HEK293 (cell line): ENCODE results near the gene FGF19.

Experiments used
- CTCF ChIA-PET: fragments of 350-600 bp; formaldehyde crosslinking; extraction: SDS; loops from one replicate; lab custom pipeline; 2021; ENCODE audit warnings: antibody characterized with exemption; lab: Yijun Ruan, JAX
- POLR2A ChIA-PET: fragments of 300-600 bp; formaldehyde crosslinking; extraction: SDS; loops from one replicate; lab custom pipeline; 2020; ENCODE audit warnings: antibody characterized with exemption, inconsistent platforms; lab: Yijun Ruan, JAX
- H3K27ac ChIP-seq: fragments of 200-500 bp; sonication (Bioruptor generic); 2 replicates; pipeline ENCODE4 v1.5.1; 2014; ENCODE audit warnings: low read depth, low read length, control low read depth, inconsistent platforms; ENCODE audit errors: extremely low read depth
- H3K36me3 ChIP-seq, 2 experiments: fragments of 200-500 bp in 1 of 2; sonication (Bioruptor generic) in 1 of 2; 1 replicate in 1 of 2; 2 replicates in 1 of 2; pipeline ENCODE4 v1.5.1; 2014 to 2017; ENCODE audit warnings: inconsistent platforms in 2 of 2, low read length in 2 of 2; ENCODE audit not compliant: control insufficient read depth in 2 of 2, insufficient read depth in 1 of 2
- H3K4me1 ChIP-seq: fragments of 200-500 bp; sonication (Bioruptor generic); 2 replicates; pipeline ENCODE4 v1.5.1; 2014; ENCODE audit warnings: mild to moderate bottlenecking, low read length, inconsistent platforms; ENCODE audit not compliant: control insufficient read depth, insufficient read depth
- H3K4me3 ChIP-seq: 2 replicates; pipeline ENCODE4 v1.5.1; 2011; ENCODE audit warnings: low read depth, mild to moderate bottlenecking, control low read depth, low read length, moderate library complexity
- H3K9me3 ChIP-seq: fragments of 200-500 bp; sonication (Bioruptor generic); 2 replicates; pipeline ENCODE4 v1.5.1; 2014; ENCODE audit warnings: low read depth, low read length, inconsistent platforms; ENCODE audit not compliant: control insufficient read depth, insufficient read depth
- HOXD13 ChIP-seq: sonication (generic); formaldehyde crosslinking; IDR thresholded peaks from 2 replicates; pipeline ENCODE4 v1.8.0; 2022; ENCODE audit warnings: missing genetic modification reagents, borderline replicate concordance
- IKZF3 ChIP-seq: fragments of 450-650 bp; IDR thresholded peaks from 2 replicates; pipeline ENCODE4 v1.5.0; 2018; ENCODE audit warnings: missing biosample characterization, mild to moderate bottlenecking, missing genetic modification characterization, moderate library complexity
- KLF9 ChIP-seq: fragments of 450-650 bp; formaldehyde crosslinking; IDR thresholded peaks from 2 replicates; pipeline ENCODE4 v1.5.1; 2016; ENCODE audit warnings: missing biosample characterization, missing genetic modification characterization, low read depth
- YY2 ChIP-seq: fragments of 450-650 bp; formaldehyde crosslinking; IDR thresholded peaks from 2 replicates; pipeline ENCODE4 v1.5.1; 2016; ENCODE audit warnings: missing biosample characterization, missing genetic modification characterization
- ZEB2 ChIP-seq: fragments of 450-650 bp; formaldehyde crosslinking; IDR thresholded peaks from 2 replicates; pipeline ENCODE4 v1.5.1; 2016; ENCODE audit warnings: missing biosample characterization, missing genetic modification characterization
- ZFP69B ChIP-seq: fragments of 450-650 bp; formaldehyde crosslinking; IDR thresholded peaks from 2 replicates; pipeline ENCODE4 v1.5.1; 2016; ENCODE audit warnings: missing biosample characterization, missing genetic modification characterization
- ZIC2 ChIP-seq: fragments of 450-650 bp; formaldehyde crosslinking; IDR thresholded peaks from 2 replicates; pipeline ENCODE4 v1.5.1; 2016; ENCODE audit warnings: missing biosample characterization, missing genetic modification characterization
- ZNF174 ChIP-seq: fragments of 450-650 bp; formaldehyde crosslinking; IDR thresholded peaks from 2 replicates; pipeline ENCODE4 v1.5.0; 2017; ENCODE audit warnings: missing biosample characterization, mild to moderate bottlenecking, missing genetic modification characterization
- ZNF354C ChIP-seq: fragments of 450-650 bp; formaldehyde crosslinking; IDR thresholded peaks from 2 replicates; pipeline ENCODE4 v1.5.1; 2016; ENCODE audit warnings: missing biosample characterization, missing genetic modification characterization, low read depth, borderline replicate concordance
- ZNF426 ChIP-seq: fragments of 450-650 bp; formaldehyde crosslinking; IDR thresholded peaks from 2 replicates; pipeline ENCODE4 v1.5.1; 2017; ENCODE audit warnings: missing biosample characterization, missing genetic modification characterization, mild to moderate bottlenecking, inconsistent platforms, moderate library complexity
- ZNF747 ChIP-seq: fragments of 450-650 bp; formaldehyde crosslinking; IDR thresholded peaks from 2 replicates; pipeline ENCODE4 v1.5.1; 2016; ENCODE audit warnings: missing biosample characterization, missing genetic modification characterization
- ZNF768 ChIP-seq: fragments of 450-650 bp; formaldehyde crosslinking; IDR thresholded peaks from 2 replicates; pipeline ENCODE4 v1.5.1; 2018; ENCODE audit warnings: missing biosample characterization, mild to moderate bottlenecking, missing genetic modification characterization
- ZNF785 ChIP-seq: fragments of 450-650 bp; formaldehyde crosslinking; IDR thresholded peaks from 2 replicates; pipeline ENCODE4 v1.5.1; 2016; ENCODE audit warnings: missing biosample characterization, missing genetic modification characterization
- ZSCAN23 ChIP-seq: fragments of 450-650 bp; formaldehyde crosslinking; IDR thresholded peaks from 2 replicates; pipeline ENCODE4 v1.5.1; 2016; ENCODE audit warnings: missing biosample characterization, missing genetic modification characterization
- ZXDB ChIP-seq: fragments of 450-650 bp; formaldehyde crosslinking; IDR thresholded peaks from 2 replicates; pipeline ENCODE4 v1.5.1; 2016; ENCODE audit warnings: missing biosample characterization, missing genetic modification characterization
- TF ChIP-seq, protein P1 (sequence below): fragments of 450-650 bp; formaldehyde crosslinking; IDR thresholded peaks from 2 replicates; pipeline ENCODE4 v1.5.1; 2016; ENCODE audit warnings: missing biosample characterization, missing genetic modification characterization
- TF ChIP-seq, protein P2 (sequence below): fragments of 450-650 bp; formaldehyde crosslinking; IDR thresholded peaks from 2 replicates; pipeline ENCODE4 v1.5.1; 2016; ENCODE audit warnings: missing biosample characterization, missing genetic modification characterization
- TF ChIP-seq, protein P3 (sequence below): fragments of 450-650 bp; formaldehyde crosslinking; IDR thresholded peaks from 2 replicates; pipeline ENCODE4 v1.5.1; 2017; ENCODE audit warnings: missing biosample characterization, missing genetic modification characterization
- TF ChIP-seq, protein P4 (sequence below): fragments of 450-650 bp; formaldehyde crosslinking; IDR thresholded peaks from 2 replicates; pipeline ENCODE4 v1.5.1; 2016; ENCODE audit warnings: missing biosample characterization, missing genetic modification characterization
- TF ChIP-seq, protein P5 (sequence below): fragments of 450-650 bp; formaldehyde crosslinking; IDR thresholded peaks from 2 replicates; pipeline ENCODE4 v1.5.1; 2016; ENCODE audit warnings: missing biosample characterization, missing genetic modification characterization

FGF19 gene

DNA sequence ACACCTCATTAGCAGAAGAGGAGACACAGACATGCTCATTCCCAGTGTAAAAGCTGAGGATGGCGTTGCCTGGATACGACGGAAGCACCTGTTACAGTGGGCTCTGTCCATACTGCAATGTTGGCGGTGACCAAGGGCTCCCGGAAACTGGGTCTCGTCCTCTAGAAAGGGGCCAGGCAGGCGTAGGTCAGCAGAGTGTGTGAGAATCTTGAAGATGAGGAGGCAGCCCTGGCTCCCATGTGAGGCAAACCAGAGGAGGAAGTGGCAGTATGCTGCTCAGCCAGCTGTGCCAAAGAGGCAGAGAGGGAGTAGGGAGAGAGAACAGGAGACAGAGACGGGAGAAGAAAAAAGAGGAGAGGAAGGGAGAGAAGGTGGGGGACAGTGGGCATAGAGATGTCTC lies 38.9 kb downstream of the FGF19 start:
- POLR2A ChIA-PET = no interaction called here
- Histone ChIP-seq H3K27ac (no peak overlapping the region), H3K9me3 (no peaks in the 10 kb centered on the region), H3K36me3 (peaks cover 0 to 68% of the 10 kb centered on the region in 2 experiments; a peak in 1 of 3 replicates), H3K4me3 (no peak overlapping the region), H3K4me1 (no peaks in the 10 kb centered on the region)
- TF ChIP-seq ZFP69B (tag by site-specific recombination) (no peak), YY2 (tag by site-specific recombination) (no peak), ZNF785 (tag by site-specific recombination) (no peak), ZNF768 (tag by site-specific recombination) (no peak), ZNF747 (no peak), KLF9 (tag by site-specific recombination) (no peak), HOXD13 (CRISPR knock-in tag) (no peak), ZXDB (tag by site-specific recombination) (no peak), ZNF354C (tag by site-specific recombination) (no peak), ZNF426 (tag by site-specific recombination) (no peak), ZIC2 (tag by site-specific recombination) (no peak), IKZF3 (tag by site-specific recombination) (no peak), ZSCAN23 (tag by site-specific recombination) (no peak)
- TF ChIP-seq, protein P1, sequence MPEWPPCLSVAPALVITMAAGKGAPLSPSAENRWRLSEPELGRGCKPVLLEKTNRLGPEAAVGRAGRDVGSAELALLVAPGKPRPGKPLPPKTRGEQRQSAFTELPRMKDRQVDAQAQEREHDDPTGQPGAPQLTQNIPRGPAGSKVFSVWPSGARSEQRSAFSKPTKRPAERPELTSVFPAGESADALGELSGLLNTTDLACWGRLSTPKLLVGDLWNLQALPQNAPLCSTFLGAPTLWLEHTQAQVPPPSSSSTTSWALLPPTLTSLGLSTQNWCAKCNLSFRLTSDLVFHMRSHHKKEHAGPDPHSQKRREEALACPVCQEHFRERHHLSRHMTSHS (tag by site-specific recombination) = no peak
- TF ChIP-seq, protein P2, sequence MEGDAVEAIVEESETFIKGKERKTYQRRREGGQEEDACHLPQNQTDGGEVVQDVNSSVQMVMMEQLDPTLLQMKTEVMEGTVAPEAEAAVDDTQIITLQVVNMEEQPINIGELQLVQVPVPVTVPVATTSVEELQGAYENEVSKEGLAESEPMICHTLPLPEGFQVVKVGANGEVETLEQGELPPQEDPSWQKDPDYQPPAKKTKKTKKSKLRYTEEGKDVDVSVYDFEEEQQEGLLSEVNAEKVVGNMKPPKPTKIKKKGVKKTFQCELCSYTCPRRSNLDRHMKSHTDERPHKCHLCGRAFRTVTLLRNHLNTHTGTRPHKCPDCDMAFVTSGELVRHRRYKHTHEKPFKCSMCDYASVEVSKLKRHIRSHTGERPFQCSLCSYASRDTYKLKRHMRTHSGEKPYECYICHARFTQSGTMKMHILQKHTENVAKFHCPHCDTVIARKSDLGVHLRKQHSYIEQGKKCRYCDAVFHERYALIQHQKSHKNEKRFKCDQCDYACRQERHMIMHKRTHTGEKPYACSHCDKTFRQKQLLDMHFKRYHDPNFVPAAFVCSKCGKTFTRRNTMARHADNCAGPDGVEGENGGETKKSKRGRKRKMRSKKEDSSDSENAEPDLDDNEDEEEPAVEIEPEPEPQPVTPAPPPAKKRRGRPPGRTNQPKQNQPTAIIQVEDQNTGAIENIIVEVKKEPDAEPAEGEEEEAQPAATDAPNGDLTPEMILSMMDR (tag by site-specific recombination) = no peak
- TF ChIP-seq, protein P3, sequence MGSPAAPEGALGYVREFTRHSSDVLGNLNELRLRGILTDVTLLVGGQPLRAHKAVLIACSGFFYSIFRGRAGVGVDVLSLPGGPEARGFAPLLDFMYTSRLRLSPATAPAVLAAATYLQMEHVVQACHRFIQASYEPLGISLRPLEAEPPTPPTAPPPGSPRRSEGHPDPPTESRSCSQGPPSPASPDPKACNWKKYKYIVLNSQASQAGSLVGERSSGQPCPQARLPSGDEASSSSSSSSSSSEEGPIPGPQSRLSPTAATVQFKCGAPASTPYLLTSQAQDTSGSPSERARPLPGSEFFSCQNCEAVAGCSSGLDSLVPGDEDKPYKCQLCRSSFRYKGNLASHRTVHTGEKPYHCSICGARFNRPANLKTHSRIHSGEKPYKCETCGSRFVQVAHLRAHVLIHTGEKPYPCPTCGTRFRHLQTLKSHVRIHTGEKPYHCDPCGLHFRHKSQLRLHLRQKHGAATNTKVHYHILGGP (tag by site-specific recombination) = no peak
- TF ChIP-seq, protein P4, sequence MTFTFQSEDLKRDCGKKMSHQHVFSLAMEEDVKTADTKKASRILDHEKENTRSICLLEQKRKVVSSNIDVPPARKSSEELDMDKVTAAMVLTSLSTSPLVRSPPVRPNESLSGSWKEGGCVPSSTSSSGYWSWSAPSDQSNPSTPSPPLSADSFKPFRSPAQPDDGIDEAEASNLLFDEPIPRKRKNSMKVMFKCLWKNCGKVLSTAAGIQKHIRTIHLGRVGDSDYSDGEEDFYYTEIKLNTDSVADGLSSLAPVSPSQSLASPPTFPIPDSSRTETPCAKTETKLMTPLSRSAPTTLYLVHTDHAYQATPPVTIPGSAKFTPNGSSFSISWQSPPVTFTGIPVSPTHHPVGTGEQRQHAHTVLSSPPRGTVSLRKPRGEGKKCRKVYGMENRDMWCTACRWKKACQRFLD (tag by site-specific recombination) = no peak
- TF ChIP-seq, protein P5, sequence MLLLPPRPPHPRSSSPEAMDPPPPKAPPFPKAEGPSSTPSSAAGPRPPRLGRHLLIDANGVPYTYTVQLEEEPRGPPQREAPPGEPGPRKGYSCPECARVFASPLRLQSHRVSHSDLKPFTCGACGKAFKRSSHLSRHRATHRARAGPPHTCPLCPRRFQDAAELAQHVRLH (tag by site-specific recombination) = no peak
- CTCF ChIA-PET = interaction anchor here (0.7 to 1.1 kb wide), 2 partner anchors 9 to 563 kb away, joined by 4 to 6 read pairs; no protein-coding TSS in a partner anchor

DNA sequence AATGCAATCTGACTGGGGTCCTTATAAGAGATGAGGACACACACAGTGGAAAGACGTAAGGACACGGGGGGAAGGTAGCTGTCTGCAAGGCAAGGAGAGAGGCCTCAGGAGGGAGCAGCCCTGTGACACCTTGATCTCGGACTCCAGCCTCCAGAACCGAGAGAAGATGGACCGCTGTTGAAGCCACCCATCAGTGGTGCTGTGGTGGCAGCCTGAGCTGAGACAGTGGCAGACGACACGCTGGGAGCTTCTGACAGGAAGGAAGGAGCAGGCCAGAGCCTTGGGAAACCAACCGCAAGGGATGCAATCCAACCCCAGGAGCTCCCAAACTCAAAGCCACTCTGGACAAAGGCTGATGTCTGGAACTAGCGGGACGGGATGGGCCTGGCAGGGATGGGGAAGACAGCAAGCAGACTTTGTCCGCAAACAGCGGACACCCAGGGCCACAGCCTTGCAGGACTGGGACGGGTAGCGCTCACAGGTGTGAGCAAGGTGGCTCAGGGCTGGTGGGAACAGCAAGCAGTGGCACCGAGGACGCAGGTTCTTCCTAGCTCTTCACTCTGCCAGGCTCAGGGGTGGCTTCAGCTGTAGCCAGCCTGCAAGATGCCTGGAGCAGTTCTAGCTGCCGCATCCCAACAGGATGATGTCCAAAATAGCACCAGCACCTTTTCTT lies 39.6 kb downstream of the FGF19 start:
- H3K4me1 ChIP-seq = no peaks in the 10 kb centered on the region
- POLR2A ChIA-PET = no interaction called here
- H3K36me3 ChIP-seq = peaks cover 0 to 62% of the 10 kb centered on the region in 2 experiments; a peak in 1 of 3 replicates
- CTCF ChIA-PET = interaction anchor here (0.7 kb wide), 1 partner anchor 10 kb away, joined by 4 read pairs; no protein-coding TSS in a partner anchor
- TF ChIP-seq ZIC2 (tag by site-specific recombination) = no peak
- no peak for TF ChIP-seq ZNF174 (tag by site-specific recombination)
- no peak for TF ChIP-seq ZEB2 (tag by site-specific recombination)
- H3K27ac ChIP-seq = no peak overlapping the region
- no peak overlapping the region for H3K4me3 ChIP-seq
- no peaks in the 10 kb centered on the region for H3K9me3 ChIP-seq
